Measurements from ENCODE around the gene IFI30.

DNA sequence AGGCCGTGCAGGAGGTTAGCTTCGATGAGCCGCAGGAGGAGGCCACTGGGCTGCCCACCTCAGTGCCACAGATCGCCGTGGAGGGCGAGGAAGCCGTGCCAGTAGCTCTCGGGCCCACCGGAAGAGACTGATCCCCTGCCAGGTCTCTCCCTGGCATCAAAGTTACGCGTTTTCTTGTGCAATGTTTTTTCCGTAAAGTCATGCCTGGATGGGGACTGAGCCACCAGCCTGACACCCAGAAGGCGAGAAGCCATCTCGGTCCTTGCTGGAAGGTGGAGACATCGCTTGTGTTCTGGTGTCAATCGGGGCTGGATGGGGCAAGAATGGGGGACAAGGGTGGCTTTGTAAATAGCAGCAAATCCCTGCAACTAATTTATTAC, 24.0 kb upstream of the IFI30 start:
- TF ChIP-seq CTCF (IDR thresholded peaks at IDR 0.05) (no peak), POLR2A (IDR thresholded peaks at IDR 0.05) (no peak)
